Measurements from ENCODE around the gene PRSS38.

PRSS38 gene

DNA sequence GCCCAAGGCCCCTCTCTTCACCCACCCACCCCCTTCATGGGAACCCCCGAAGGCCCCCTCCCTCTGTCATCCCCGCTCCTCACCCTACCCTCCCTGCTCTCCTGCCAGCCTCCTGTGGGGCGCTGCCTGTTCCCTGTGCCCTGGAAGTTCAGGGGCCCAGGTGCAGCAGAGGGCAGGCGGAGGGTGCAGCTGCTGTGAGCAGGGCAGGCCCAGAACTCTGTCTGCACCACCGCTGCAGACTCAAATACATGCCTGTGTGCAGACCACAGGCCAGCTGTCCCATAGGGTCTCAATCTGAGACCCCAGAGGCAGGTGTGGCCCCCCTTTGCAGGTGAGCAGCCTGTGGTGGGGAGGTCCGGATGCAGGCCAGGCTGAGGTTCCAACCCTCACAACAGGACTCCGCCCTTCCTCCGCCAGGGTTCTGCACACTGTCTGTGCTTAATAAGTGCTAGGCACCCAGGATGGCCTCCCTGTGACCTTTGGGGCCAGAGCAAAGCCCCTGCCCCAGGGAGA lies 69.7 kb downstream of the PRSS38 start:
- no peak for DNase-seq (ENCODE audit: low read depth in 1 of 2, low spot score in 1 of 2)

GRCh38 chr1:227885648-227886502 lies 70.4 kb downstream of the PRSS38 start:
- no peak for DNase-seq (ENCODE audit: low read depth in 1 of 2, low spot score in 1 of 2)

DNA sequence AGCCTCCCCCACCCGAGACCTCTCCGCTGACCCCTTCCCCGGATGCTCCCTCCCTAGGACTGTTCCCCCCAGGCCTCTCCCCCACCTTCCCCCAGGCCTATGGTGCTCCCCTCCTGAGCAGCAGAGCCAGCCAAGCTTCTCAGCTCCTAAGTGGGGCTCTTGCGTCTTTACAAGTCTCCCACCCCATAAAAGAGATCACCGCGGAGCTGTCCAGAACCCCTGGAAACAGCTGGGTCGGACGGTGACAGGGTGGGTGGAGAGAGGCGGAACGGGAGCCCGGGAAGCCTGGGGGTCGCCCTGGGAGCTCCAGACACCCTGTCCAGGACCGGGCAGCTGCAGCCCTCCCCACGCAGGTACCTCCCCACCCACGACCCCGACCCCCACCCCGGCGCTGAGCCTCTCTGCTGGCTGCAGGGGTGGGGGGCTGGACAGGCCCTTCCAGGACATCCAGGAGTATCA lies 71.1 kb downstream of the PRSS38 start:
- no peak for DNase-seq (ENCODE audit: low read depth in 1 of 2, low spot score in 1 of 2)

- no peak for DNase-seq (ENCODE audit: low read depth in 1 of 2, low spot score in 1 of 2)
These were observed 71.7 kb downstream of the PRSS38 start for GRCh38 chr1:227886993-227887696.

GRCh38 chr1:227887697-227888403 lies 72.4 kb downstream of the PRSS38 start:
- no peak for DNase-seq (ENCODE audit: low read depth in 1 of 2, low spot score in 1 of 2)

DNA sequence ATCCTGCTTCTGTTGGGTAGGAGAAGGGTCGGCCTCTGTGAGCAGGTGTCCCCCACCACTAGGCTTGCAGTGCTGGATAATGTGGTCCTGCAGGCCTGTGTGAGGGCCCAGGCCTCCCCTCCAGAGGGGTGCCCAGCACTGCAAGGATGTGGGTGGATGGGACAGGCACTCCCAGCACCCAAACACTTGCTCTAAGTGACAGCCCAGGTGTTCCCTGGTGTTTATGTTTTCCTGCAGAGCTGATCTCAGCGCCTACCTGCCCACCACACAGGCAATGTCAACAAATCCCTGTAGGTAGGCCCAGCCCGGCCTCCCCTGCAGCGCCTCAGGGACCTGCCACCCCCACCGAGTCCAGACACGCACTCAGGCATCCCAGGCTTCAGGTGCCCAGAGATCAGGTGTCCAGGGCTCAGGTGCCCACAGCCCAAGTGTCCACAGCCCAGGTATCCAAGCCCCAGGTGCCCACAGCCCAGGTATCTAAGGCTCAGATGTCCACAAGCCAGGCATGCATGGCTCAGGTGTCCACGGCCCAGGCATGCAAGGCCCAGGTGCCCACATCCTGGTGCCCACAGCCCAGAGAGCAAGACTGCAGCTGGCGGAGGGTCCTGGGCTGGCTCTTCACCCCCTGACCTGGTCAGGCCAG lies 73.0 kb downstream of the PRSS38 start:
- DNase-seq (ENCODE audit: low read depth in 1 of 2, low spot score in 1 of 2): no peak

- no peak for DNase-seq (ENCODE audit: low read depth in 1 of 2, low spot score in 1 of 2)
These were observed 73.8 kb downstream of the PRSS38 start for GRCh38 chr1:227889047-227889862.

- DNase-seq (ENCODE audit: low read depth in 1 of 2, low spot score in 1 of 2): no peak
These were observed 74.5 kb downstream of the PRSS38 start for GRCh38 chr1:227889863-227890405.

DNA sequence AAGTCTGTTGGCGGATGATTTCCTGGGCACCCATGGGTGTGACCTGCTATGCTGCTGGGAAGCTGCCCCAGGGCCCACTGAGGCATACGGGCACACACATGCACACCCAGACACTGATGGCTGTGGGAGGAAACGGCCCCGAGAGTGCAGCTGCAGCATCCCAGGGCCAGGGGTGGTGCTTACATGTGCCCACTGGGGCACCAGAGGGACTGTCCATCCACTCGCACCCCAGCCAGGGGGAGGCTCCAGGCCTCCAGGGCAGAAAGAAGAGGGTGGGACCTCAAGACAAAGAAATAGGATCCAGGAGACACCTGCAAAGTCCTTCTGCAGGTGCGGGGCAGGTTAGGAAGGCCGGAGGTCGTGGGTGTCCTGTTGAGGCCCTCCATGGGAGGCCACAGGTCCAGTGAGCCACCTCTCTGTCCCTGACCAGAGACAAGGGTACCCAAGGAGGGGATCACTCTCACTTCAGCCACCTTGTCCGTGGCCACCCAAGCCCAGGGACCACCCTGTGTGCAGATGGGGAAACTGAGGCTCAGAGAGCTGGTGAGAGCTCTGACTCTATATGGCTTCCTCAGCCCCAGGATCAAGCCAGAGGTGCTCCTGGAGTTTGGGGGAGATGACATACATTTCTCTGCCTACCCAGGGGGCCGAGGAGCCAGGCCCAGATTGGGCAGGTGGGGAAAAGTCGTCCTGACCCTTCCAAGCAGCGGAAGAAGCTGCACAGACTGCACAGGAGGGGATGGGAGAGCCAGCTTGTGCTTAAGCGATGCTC lies 75.2 kb downstream of the PRSS38 start:
- DNase-seq (ENCODE audit: low read depth in 1 of 2, low spot score in 1 of 2): no peak

DNA sequence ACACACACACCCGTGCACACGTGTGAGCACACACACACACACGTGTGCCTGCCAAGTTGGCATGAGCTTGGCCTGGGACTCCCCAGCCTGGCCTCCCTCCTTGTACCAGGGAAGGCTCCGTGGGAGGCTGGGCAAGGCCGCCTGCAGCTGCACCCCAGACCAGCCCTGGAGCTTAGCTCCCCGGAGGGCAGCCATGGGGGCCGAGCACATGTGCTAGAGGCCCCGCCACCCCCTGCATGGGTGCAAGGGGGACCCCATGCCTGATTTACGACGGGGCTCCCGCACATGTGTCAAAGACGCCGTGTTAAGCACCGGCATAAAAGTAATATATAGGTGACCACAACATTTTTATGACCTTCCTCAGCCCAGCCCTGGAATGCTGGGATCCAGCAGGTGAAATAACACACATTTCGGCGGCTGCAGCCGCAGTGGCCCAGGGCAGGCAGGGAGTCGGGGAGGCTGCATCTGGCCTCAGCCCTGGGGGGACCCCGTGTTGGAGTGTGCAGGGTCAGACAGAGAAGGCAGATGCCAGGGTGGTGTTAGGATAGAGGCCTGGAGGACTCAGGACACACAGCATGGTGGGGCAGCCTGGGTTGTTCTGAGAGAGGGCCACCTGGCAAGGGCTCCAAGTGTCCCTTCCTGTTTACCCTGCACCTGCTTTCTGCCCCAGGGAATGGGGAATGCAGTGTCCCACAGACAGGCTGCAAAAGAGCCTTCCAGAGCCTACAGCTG lies 75.9 kb downstream of the PRSS38 start:
- no peak for DNase-seq (ENCODE audit: low read depth in 1 of 2, low spot score in 1 of 2)

DNA sequence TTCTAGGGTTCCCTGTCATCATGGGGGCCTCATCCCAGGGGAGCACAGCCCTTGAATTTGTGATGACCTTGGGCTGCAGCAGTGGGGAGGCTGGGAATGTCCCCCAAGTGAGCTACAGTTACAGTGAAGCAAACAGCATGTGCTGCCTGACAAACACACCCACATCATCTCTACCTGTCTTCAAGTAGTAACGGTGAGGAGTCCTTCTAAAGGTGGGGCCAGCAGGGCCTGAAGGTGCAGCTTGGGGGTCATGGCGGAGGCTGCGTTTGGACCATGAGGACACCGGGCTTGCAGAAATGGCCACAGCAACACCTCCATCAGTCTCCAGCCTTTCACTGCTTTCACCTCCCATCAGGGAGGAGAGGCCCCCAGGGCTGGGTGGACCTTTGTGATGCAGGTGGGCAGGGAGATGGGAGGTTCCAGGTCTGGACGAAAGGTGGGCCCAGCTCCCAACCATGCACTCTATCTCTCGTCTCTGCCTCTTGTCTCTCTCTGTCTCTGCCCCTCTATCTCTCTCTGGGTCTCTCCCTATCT lies 76.5 kb downstream of the PRSS38 start:
- no peak for DNase-seq (ENCODE audit: low read depth in 1 of 2, low spot score in 1 of 2)

DNA sequence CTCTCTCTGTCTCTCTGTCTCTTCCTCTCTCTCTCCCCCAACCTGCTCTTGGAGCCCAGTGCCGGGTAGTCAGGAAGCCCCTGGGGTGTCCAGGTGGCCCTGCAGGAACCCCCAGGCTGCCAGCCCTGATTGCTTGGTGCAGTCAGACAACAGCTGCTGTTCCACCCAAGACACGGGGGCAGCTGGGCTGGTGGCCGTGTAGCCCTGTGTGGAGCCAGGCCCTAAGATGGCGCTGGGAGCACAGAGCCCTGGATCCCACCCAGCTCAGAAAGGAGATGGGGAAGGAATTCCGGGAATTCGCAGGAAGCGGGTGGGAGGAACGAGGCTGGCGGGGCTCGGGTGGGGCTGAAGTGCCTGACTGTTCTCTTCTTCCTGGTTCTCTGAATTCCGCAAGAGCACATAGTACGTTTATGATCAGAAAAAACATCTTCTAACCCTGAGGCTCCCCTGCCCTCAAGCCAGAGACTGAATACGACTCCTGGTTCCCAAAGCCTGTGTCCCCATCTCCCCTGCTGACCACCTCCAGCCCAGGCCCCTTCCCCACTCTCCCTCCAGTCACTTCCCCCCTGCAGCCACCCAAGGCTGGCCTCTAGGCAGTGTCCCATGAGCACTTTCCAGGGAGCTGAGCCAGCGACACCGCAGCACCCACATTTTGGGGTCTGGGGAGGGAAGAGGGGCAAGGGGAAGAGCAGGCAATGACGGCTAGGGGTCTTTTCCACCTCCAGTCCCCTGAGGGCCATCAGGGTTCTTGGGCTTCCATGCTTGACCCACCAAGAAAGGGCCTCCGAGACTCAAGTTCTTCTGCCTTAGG lies 77.2 kb downstream of the PRSS38 start:
- DNase-seq (ENCODE audit: low read depth in 1 of 2, low spot score in 1 of 2): no peak

DNA sequence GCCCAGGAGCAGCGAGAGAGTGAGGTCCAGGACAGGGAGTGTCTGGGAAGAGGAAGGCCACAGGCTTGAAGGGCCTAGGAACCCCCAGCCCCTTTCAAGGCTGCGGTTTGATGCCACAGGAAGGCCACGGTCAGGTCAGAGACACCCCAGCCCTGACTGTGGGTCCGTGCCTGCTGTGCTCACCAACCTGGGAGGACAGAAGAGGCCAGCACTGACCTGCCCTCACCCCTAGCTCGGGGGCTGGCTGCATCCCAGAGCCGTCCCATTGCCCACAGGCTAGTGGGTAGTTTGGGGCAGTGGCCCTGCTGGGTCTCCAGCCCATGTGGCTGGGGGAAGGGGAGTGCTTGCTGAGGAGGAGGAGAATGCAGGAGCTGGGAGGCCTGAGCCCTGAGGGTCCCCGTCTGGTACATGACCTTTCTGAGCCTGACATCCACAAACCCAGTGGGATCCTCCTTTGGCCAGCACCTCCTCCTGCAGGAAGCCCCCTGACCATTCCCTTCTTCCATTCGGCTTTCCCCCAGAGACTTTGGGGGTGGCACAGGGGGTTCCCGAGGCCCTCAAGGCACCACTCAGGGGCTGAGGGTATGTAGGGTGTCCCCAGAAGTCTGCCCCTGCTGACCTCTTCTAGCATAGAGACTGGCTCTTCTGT lies 77.9 kb downstream of the PRSS38 start:
- no peak for DNase-seq (ENCODE audit: low read depth in 1 of 2, low spot score in 1 of 2)

DNA sequence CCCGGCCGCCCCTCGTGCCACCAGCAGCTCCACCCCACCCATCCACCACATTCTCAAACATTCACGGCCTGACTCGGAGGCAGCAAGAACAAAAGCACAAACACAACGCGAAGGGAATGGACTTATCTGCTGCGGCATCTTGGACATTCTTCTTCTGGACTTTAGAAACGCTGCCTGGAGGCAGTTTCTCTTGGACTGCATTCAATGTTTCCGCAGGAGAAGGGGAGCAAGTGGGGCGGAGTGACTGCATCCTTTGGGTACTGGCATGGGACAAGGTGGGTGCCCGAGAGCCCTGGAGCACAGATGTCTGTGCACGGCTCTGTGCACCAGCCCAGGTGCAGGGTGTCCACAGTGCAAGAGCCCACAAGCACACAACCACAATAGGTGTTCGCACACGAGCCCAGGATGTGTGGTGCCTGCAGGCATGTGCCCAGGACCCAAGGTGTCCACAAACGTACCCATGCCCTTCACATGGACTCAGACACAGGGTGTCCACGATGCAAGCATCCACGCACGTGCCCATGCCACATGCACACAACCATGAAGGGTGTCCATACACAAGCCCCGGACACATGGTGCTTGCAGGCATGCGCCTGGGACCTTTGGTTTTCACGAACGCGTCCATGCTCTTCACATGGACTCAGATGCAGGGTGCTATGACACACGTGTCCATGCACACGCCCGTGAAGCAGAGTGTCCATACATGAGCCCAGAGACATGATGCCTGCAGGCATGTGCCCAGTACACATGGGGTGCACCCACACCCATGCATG lies 78.7 kb downstream of the PRSS38 start:
- DNase-seq (ENCODE audit: low read depth in 1 of 2, low spot score in 1 of 2): no peak

DNA sequence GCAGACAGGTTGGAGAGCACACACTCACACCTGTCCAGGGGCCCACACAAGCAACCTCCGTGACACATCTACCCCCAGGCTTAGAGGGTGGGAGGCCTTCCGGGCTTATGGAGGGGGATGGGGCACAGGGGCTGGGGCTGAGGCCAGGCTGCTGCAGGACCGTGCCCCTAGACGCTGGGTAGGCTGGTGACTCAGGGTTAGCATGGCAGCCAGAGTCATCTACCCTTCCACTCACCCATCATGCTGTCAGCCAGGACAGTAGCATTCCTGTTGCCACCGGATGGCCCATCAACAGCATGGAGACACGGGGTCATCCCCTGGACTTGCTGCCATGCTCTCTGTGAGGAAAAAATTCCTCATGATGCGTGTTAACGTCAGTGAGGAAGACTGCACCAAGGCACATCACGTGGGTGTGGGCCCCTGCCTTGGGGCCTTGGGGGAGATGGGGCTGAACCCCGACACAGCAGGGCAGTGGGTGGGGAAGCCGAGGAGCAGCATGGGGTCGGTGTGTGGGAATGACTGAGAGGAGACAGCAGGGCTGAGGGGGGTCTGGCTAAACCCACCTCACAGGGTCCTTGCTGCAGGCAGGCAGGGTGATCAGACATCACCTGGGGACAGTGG lies 79.5 kb downstream of the PRSS38 start:
- DNase-seq (ENCODE audit: low read depth in 1 of 2, low spot score in 1 of 2): no peak

Data from activated CD4-positive, alpha-beta T cell treated with anti-CD3 and anti-CD28 coated beads, Interleukin-2, amount 50 U/mL, for 24 hours (primary cell).